Neural progenitor cell (in vitro differentiated cells): ENCODE results near the gene PIF1. TPM values are rescaled to one million over a fixed set of nuclear protein-coding genes. Genes with fewer than 3 reads are reported as not detected.

Experiments used
- DNase-seq: peaks from one replicate; pipeline ENCODE4 v3.0.0-alpha.2; 2016; ENCODE audit warnings: low spot score
- H2AFZ ChIP-seq: fragments of 200-600 bp; sonication (generic); replicated peaks from 2 replicates; pipeline ENCODE4 v1.6.1; 2016; ENCODE audit warnings: antibody characterized with exemption
- H3F3A ChIP-seq: fragments of 200-600 bp; sonication (generic); 2 replicates; pipeline ENCODE4 v1.6.1; 2016; ENCODE audit warnings: antibody characterized with exemption, low read depth
- H3K27ac ChIP-seq: fragments of 200-600 bp; sonication (generic); 2 replicates; pipeline ENCODE4 v1.5.1; 2016; ENCODE audit warnings: mild to moderate bottlenecking
- H3K27me3 ChIP-seq: fragments of 200-600 bp; sonication (generic); 2 replicates; pipeline ENCODE4 v1.6.1; 2016; ENCODE audit warnings: mild to moderate bottlenecking, moderate library complexity
- H3K36me3 ChIP-seq: fragments of 200-600 bp; sonication (generic); 2 replicates; pipeline ENCODE4 v1.5.1; 2016
- H3K4me1 ChIP-seq: fragments of 200-600 bp; sonication (generic); 2 replicates; pipeline ENCODE4 v1.6.1; 2016; ENCODE audit warnings: mixed run types
- H3K4me2 ChIP-seq: fragments of 200-600 bp; sonication (generic); 2 replicates; pipeline ENCODE4 v1.6.1; 2016
- H3K4me3 ChIP-seq: fragments of 200-600 bp; sonication (generic); 2 replicates; pipeline ENCODE4 v1.5.1; 2016
- H3K79me2 ChIP-seq: fragments of 200-600 bp; sonication (generic); 2 replicates; pipeline ENCODE4 v1.6.1; 2016; ENCODE audit warnings: low read depth
- H3K9ac ChIP-seq: fragments of 200-600 bp; sonication (generic); 2 replicates; pipeline ENCODE4 v1.6.1; 2016
- H3K9me3 ChIP-seq: fragments of 200-600 bp; sonication (generic); 2 replicates; pipeline ENCODE4 v1.5.1; 2016; ENCODE audit warnings: low read depth
- H4K20me1 ChIP-seq: fragments of 200-600 bp; sonication (generic); 2 replicates; pipeline ENCODE4 v1.6.1; 2016; ENCODE audit warnings: low read depth
- H3K27ac Mint-ChIP-seq: 3 replicates; pipeline ENCODE4 v1.8.0; 2021; ENCODE audit warnings: mixed read lengths
- H3K27me3 Mint-ChIP-seq: 2 replicates; pipeline ENCODE4 v1.8.0; 2022; ENCODE audit warnings: low read depth, mild to moderate bottlenecking, inconsistent platforms, moderate library complexity, mixed read lengths; ENCODE audit not compliant: insufficient read depth
- H3K36me3 Mint-ChIP-seq: 3 replicates; pipeline ENCODE4 v1.8.0; 2021; ENCODE audit warnings: mixed read lengths
- H3K4me1 Mint-ChIP-seq: 3 replicates; pipeline ENCODE4 v1.8.0; 2021; ENCODE audit warnings: mixed read lengths
- H3K4me3 Mint-ChIP-seq: 3 replicates; pipeline ENCODE4 v1.8.0; 2021; ENCODE audit warnings: mild to moderate bottlenecking, moderate library complexity, mixed read lengths
- H3K9me3 Mint-ChIP-seq: 3 replicates; pipeline ENCODE4 v1.8.0; 2020; ENCODE audit warnings: mixed read lengths
- EZH2 ChIP-seq: fragments of 200-600 bp; sonication (generic); IDR thresholded peaks from 2 replicates; pipeline ENCODE4 v1.6.1; 2017; ENCODE audit warnings: antibody characterized with exemption, mild to moderate bottlenecking, moderate library complexity
- EZH2phosphoT487 ChIP-seq: fragments of 200-600 bp; sonication (generic); IDR thresholded peaks from 2 replicates; pipeline ENCODE4 v1.6.1; 2017; ENCODE audit warnings: antibody characterized with exemption
- total RNA-seq: library from RNA; depleted of rRNA; stranded (reverse); fragments of >200 nt; gene quantifications from 2 replicates; pipeline ENCODE4 v1.2.3, GENCODE V29; 2015; ENCODE audit warnings: low replicate concordance
- TF ChIP-seq, protein P1 (sequence below): fragments of 200-600 bp; sonication (generic); IDR thresholded peaks from 2 replicates; pipeline ENCODE4 v1.5.1; 2017; ENCODE audit warnings: antibody characterized with exemption, mild to moderate bottlenecking

The PIF1 gene
- total RNA-seq, 1 donor from 2014 or later: 50.8 TPM

DNA sequence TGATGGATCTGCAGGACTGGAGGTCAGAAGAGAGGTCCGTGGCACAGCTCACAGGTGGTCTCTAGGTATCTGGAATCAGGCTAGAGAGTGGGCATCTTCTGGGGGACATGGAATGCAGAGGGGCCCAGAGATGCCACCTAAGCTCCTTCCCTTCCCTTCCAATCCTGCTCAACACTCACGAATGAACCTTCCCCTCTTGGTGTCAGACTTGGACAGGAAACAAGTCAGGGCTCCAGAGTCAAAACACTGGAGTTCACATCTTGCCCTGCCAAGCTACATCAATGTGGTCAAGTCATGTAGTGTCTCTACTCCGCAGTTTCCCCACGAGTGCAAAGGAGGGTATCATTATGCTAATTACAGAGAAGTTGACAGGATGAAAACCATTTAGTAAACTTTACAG lies 34.0 kb downstream of the PIF1 start:
- no peaks in the 10 kb centered on the region for H4K20me1 ChIP-seq
- no peaks in the 10 kb centered on the region for H3K4me1 ChIP-seq
- no peak overlapping the region for H2AFZ ChIP-seq
- peak overlapping the region; percentile 46 for H3K4me3 Mint-ChIP-seq
- H3K9me3 Mint-ChIP-seq: no peaks in the 10 kb centered on the region
- no peak overlapping the region for H3K9ac ChIP-seq
- peaks cover 4% of the 10 kb centered on the region for H3K4me1 Mint-ChIP-seq
- H3K27me3 ChIP-seq: no peaks in the 10 kb centered on the region
- no peaks in the 10 kb centered on the region for H3F3A ChIP-seq
- H3K27ac Mint-ChIP-seq: no peak overlapping the region
- no peak for DNase-seq
- H3K27ac ChIP-seq: no peak overlapping the region
- no peak for TF ChIP-seq EZH2
- TF ChIP-seq, protein P1, sequence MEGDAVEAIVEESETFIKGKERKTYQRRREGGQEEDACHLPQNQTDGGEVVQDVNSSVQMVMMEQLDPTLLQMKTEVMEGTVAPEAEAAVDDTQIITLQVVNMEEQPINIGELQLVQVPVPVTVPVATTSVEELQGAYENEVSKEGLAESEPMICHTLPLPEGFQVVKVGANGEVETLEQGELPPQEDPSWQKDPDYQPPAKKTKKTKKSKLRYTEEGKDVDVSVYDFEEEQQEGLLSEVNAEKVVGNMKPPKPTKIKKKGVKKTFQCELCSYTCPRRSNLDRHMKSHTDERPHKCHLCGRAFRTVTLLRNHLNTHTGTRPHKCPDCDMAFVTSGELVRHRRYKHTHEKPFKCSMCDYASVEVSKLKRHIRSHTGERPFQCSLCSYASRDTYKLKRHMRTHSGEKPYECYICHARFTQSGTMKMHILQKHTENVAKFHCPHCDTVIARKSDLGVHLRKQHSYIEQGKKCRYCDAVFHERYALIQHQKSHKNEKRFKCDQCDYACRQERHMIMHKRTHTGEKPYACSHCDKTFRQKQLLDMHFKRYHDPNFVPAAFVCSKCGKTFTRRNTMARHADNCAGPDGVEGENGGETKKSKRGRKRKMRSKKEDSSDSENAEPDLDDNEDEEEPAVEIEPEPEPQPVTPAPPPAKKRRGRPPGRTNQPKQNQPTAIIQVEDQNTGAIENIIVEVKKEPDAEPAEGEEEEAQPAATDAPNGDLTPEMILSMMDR: no peak
- no peak overlapping the region for H3K4me2 ChIP-seq
- H3K27me3 Mint-ChIP-seq: no peaks in the 10 kb centered on the region
- no peaks in the 10 kb centered on the region for H3K79me2 ChIP-seq
- H3K4me3 ChIP-seq: no peak overlapping the region
- no peaks in the 10 kb centered on the region for H3K9me3 ChIP-seq
- no peaks in the 10 kb centered on the region for H3K36me3 ChIP-seq
- H3K36me3 Mint-ChIP-seq: no peaks in the 10 kb centered on the region

DNA sequence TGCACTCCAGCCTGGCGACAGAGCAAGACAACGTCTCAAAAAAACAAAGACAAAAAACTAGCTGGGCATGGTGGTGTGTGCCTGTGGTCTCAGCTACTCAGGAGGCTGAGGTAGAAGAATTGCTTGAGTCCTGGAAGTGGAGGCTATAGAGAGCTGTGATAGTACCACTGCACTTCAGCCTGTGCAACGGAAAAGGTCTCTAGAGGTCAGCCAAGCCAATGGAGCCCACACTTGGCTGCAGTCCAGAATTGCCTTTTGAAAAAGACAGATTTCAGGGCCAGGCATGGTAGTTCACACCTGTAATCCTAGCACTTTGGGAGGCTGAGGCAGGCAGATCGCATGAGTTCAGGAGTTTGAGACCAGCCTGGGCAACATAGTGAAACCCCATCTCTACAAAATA lies 41.7 kb downstream of the PIF1 start:
- H3K79me2 ChIP-seq: no peaks in the 10 kb centered on the region
- peaks cover 5% of the 10 kb centered on the region for H3K27me3 Mint-ChIP-seq
- TF ChIP-seq, protein P1: no peak
- TF ChIP-seq EZH2: no peak
- H3K4me3 ChIP-seq: no peak overlapping the region
- no peak overlapping the region for H3K9ac ChIP-seq
- no peak overlapping the region for H3K4me3 Mint-ChIP-seq
- H3K36me3 ChIP-seq: no peaks in the 10 kb centered on the region
- H3K27me3 ChIP-seq: peaks cover under 1% of the 10 kb centered on the region
- peaks cover 29% of the 10 kb centered on the region for H3F3A ChIP-seq
- H3K4me1 Mint-ChIP-seq: peaks cover 30% of the 10 kb centered on the region
- peak overlapping the region; percentile 66 for H3K27ac Mint-ChIP-seq
- no peak for DNase-seq
- H3K27ac ChIP-seq: no peak overlapping the region
- H3K9me3 ChIP-seq: no peaks in the 10 kb centered on the region
- no peaks in the 10 kb centered on the region for H3K9me3 Mint-ChIP-seq
- no peak overlapping the region for H2AFZ ChIP-seq
- H4K20me1 ChIP-seq: no peaks in the 10 kb centered on the region
- H3K4me2 ChIP-seq: no peak overlapping the region
- peaks cover 10% of the 10 kb centered on the region for H3K4me1 ChIP-seq
- no peaks in the 10 kb centered on the region for H3K36me3 Mint-ChIP-seq

DNA sequence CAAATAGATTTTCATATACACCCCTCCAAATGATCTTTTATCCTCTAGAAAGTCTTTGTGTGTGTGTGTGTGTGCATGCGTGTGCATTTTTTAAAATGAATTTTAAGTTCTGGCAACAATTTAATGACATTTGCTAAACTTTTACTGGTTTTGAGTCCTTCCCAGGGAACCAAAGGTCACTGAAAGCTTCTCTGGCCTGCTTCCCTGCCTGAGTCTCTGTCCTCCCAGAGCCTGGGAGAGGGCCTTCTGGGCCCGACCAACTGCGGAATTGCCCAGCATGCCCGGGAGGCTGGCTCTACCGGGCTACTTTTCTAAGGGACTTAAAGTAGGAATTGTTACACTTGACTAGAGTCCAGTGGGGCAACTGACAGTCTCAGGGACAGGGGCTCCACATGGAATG lies 42.7 kb downstream of the PIF1 start:
- Histone ChIP-seq H3K27me3 (peaks cover 10% of the 10 kb centered on the region), H3F3A (peaks cover 29% of the 10 kb centered on the region), H3K4me1 (peaks cover 10% of the 10 kb centered on the region), H3K79me2 (no peaks in the 10 kb centered on the region), H3K36me3 (no peaks in the 10 kb centered on the region), H4K20me1 (no peaks in the 10 kb centered on the region), H3K27ac (no peak overlapping the region), H2AFZ (no peak overlapping the region), H3K9ac (no peak overlapping the region), H3K9me3 (no peaks in the 10 kb centered on the region), H3K4me2 (no peak overlapping the region), H3K4me3 (no peak overlapping the region)
- no peak overlapping the region for H3K27ac Mint-ChIP-seq
- no peaks in the 10 kb centered on the region for H3K9me3 Mint-ChIP-seq
- TF ChIP-seq, protein P1: no peak
- no peak for TF ChIP-seq EZH2
- no peak for TF ChIP-seq EZH2phosphoT487
- no peak overlapping the region for H3K4me3 Mint-ChIP-seq
- no peak for DNase-seq
- no peaks in the 10 kb centered on the region for H3K36me3 Mint-ChIP-seq
- H3K27me3 Mint-ChIP-seq: peaks cover 7% of the 10 kb centered on the region
- peaks cover 27% of the 10 kb centered on the region for H3K4me1 Mint-ChIP-seq

DNA sequence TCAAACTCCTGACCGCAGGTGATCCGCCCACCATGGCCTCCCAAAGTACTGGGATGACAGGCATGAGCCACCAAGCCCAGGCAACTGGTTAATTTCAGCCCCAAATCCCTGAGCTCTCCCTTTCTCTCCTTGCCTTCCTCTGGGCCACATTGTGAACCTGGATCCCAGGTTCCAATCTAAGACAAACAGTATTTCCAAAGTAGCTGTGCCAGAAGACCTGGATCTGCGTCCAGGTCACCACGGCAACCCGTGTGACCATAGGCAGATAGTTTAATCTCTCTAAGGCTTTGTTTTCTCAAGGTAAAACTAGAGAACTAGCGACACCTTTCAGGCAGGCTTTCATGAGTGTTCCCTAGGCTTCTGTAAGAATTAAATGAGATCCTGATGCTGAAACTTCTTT lies 44.1 kb downstream of the PIF1 start:
- H3K4me1 ChIP-seq: peaks cover 16% of the 10 kb centered on the region
- H3K36me3 ChIP-seq: no peaks in the 10 kb centered on the region
- H3K4me1 Mint-ChIP-seq: peaks cover 36% of the 10 kb centered on the region
- H3F3A ChIP-seq: peaks cover 43% of the 10 kb centered on the region
- peaks cover 25% of the 10 kb centered on the region for H3K27me3 ChIP-seq
- H3K4me2 ChIP-seq: no peak overlapping the region
- no peak overlapping the region for H3K4me3 ChIP-seq
- no peaks in the 10 kb centered on the region for H3K79me2 ChIP-seq
- no peak overlapping the region for H3K27ac ChIP-seq
- H3K9me3 ChIP-seq: no peaks in the 10 kb centered on the region
- no peaks in the 10 kb centered on the region for H3K9me3 Mint-ChIP-seq
- no peaks in the 10 kb centered on the region for H3K36me3 Mint-ChIP-seq
- no peak overlapping the region for H2AFZ ChIP-seq
- no peak for DNase-seq
- TF ChIP-seq, protein P1: no peak
- TF ChIP-seq EZH2: no peak
- no peaks in the 10 kb centered on the region for H4K20me1 ChIP-seq
- H3K27ac Mint-ChIP-seq: no peak overlapping the region
- H3K9ac ChIP-seq: no peak overlapping the region
- H3K27me3 Mint-ChIP-seq: peaks cover 12% of the 10 kb centered on the region
- peak overlapping the region; percentile 67 for H3K4me3 Mint-ChIP-seq
